T-helper 22 cell (primary cell): ENCODE results near the gene NOS1AP.
"Not testable (repeated sequence)": the region's sequence is repeated elsewhere in the genome, so short reads cannot be mapped to it uniquely, and the experiment has no call there.

ENCODE experiments used
- DNase-seq: peaks from one replicate; pipeline ENCODE4 v3.0.0-alpha.2; 2020; ENCODE audit warnings: low read depth

Gene NOS1AP

DNA sequence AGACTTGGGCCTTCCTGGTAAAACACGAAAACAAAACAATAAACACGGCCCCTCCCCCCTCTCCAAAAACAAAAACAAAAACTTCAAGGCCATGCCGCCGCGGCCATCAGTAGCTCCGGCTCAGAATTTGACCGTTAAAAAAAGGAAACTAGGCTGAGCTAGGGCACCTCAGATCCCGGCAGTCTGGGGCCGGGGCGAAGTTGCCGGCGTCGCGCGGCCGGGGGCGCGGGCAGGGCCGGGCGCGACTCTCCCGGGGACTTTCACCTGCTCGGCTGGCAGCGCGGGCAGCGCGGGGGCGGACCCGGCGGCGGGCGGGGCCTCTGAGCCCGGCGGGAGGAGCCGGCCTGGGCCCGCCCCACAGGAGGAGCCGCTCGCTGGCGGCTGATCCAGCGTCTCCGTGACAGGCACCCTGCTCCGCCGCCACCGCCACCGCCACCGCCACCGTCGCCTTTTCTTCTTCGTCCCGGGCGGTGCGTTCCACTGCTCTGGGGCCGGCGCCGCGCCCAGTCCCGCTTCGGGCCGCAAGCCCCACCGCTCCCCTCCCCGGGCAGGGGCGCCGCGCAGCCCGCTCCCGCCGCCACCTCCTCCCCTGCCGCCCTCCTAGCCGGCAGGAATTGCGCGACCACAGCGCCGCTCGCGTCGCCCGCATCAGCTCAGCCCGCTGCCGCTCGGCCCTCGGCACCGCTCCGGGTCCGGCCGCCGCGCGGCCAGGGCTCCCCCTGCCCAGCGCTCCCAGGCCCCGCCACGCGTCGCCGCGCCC is at the start of gene NOS1AP:
NOS1AP (plus strand) TSS at position 358 of the 760 bp plus-strand sequence. CDS start 487 bp downstream, outside the sequence.
- DNase-seq, result peak; percentile 52

DNA sequence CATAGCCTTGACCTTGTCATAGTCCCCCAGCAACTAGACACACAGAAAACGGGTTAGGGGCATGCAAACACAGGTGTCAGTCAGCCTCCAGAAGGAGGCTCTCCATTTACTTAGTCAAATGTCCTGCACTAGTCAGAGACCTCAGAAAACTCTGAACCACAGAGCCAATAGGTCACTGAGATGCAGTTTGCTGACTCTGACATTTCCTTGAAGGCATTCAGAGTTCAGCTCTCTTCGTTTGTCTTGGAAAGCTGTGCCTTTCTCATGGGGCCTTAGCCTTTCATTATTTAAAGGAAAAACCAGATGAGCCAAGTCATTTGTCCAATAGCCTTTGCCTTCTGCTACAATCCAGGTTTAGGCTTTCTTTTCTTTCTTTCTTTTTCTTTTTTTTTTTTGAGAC is 49.3 kb upstream of the NOS1AP start:
- no peak for DNase-seq

DNA sequence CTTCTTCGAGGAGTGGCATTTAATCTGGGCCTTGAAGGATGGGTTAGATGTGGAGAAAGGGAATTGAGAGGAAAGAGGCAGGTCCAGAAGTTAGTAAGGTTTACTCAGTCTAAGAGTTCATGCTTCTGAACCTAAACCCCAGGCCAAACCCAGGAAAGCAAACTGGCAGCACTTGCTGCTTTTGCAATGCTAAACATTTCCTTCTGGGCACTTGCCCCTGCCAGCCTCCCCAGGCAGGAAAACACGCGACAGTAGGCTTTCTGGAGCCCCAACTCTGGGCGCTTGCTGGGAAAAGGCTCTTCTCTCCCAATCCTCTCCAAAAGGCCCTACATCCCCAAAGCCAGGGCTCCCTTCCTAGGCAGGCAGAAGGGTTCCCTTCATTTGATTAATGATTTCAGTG is 48.4 kb upstream of the NOS1AP start:
- DNase-seq, result no peak

DNA sequence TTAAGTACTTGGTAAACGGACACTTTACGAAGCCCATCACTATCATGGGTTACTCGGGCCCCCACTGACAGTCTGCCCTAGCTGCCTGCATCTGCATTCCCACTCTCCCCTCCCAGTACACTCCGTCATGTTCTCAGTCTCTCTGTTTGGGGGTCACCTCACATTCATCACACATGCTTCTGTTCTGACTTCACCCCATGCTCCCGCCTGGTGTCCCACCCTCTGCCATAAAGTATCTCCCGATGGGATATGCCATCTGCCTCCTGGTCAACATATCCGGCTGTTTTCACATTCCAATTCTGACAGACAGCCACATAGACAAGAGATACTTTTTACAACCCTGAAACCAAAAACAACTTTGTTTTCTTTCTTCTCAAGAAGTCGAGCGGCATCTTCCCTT is 46.9 kb upstream of the NOS1AP start:
- DNase-seq, result no peak

DNA sequence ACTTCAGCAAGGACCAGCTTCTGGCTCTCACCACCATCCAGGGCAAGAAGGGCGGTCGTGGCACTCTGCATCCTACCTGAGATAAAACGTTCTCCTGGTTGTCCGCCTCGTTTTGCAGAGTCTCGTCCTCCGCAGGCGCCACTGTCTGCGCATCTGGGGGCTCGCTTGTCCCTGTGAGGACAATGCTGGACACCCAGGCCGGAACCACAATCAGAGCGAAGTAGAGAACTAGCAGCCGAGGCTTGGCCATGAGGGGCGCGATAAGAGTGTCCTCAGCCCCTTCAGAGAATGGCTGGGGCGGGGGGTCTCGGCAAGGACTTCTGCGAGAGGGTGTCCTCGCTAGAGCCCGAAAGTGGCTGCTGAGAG is 46.3 kb upstream of the NOS1AP start:
- DNase-seq, result no peak

DNA sequence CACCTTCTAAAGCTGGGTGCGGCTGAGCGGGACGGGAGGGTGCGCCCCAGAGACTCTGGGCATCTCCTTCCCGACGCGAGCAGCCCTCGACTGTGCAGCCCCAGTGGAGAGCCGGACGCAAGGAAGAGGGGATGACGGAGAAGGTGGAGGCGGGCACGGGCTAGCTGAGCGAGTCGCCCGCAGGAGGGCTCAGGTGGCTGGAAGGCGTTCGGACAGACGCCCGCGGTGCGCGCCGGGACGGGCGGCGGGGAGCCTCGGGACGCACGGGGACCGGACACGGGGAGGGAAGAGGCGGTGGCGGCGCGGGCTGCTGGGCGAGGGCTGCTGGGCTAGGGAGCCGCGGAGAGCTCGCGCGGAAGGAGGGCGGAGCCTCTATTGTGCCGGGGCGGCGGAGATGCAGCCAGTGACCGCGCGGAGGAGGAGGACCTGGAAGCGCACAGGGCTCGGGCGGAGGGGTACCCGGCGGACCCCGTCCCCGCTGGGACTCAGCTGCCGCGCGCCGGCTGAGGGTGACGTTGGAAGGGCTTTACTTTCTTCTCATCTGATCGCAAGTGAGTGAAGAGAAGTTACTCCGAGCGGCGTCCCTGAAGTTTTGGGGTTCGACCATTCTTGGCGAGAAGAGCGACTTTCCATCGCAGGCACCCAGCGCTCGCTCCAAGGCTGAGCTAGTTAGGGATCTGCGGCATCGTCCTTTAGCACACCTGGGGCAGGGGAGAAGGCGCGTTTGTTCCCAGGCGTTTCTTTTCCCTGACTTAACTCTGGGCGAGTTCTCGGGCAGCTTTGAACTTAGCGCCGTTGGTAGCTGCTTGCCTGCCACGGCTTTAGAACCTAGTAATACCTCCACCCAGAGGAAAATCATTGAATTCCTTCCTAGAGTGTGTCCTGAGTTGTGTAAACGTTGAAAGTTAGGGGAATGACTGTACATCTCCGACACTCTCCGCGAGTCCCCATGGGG is 45.7 kb upstream of the NOS1AP start, which contains the start of gene OLFML2B:
OLFML2B (minus strand) TSS at position 323 of the 955 bp plus-strand sequence. CDS start 439 bp downstream, outside the sequence.
- no peak for DNase-seq

DNA sequence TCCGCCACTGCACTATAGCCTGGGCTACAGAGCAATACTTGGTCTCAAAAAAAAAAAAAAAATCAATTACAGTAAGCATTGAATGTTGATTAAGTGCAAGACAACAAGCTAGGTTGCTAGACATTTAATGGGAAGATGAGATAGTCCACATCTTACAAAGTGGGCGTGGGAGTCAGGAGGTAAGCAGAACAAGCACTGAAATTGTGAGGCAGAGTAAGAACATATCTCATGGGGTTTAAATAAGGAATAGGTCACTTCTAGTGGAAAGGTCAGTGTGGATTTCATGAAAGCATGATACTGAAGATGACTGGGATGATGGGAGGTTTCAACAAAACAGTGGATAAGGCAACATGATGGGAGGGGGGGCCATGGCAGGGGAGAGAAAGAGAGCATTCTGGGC is 44.0 kb upstream of the NOS1AP start:
- no peak for DNase-seq

DNA sequence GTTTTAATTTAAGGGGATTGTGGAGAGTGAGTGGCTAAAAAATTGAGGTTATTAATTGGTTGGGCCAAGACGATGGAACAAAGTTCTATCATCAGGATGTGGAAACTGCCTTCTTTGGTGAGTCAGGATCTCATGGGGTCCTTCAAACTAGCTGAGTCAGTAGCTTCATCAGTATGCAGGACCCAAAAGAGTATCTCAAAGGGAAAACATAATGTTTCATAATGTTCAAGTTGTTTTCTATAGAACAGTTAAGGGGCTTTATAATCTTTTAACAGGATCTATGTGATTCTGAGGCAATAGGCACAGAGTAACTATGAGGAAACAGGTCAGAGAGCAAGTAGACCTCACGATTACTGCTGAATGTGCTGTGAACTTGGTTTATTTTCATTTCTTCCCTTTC is 42.6 kb upstream of the NOS1AP start:
- no peak for DNase-seq

DNA sequence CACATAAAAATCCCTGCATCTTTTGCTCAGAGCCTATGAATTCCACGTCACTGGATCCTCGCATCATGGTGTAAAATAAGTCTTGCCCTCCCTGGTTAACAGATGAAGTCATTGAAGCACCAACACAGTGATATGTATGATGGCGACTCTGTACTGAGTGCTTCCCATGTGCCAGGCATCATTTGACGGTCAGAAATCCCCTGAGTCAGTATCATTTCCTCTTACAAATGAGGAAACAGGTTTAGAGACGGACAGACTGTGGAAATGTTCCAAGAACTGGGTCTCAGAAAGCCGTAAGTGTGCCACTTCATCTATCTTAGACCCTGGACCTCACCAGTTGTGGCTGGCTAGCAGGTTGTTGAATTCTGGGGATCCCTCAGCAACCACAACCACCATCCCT is 40.8 kb upstream of the NOS1AP start:
- DNase-seq, result no peak

DNA sequence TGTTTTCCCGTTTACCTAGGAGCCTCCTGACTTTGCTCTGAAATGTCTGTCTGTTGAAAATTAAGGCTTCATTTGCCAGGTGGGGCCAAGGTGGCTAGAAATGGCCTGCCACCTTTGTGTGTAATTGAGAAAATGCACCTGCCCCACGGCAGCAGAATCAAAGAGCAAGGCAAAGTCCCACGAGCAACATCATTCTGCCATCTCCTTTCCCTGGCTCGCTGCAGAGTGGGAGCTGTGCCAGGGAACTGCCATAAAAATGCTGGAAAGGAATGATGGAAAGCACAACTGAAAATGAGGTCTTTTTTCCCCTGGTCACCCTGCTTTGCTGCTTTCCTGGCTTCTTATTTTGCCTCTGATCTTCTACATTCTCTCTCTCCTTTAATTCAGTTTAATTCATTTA is 40.3 kb upstream of the NOS1AP start:
- DNase-seq, result no peak

DNA sequence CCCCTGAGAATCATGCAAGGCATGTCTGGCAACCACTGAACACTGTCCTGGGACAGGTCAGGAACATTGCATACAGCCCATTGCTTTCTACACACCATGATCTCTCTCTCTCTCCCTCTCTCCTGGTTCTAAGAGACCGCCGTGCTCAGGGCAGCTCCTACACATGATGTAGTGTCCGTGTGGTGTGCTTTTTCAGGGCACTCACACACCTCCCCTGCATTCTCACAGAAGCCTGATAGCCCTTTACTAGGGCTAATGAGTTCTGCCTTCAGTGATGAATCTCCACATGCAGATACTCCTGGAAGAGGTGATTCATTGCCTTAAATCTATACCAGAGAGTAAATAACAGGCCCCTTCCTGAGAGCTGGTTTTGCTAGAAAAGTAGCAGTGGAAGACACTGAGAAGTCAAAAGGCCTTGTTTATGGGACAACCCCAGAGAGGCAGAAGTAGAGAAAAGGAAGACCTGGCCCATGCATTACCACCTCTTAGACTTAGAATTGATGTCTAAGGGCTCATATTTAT is 38.7 kb upstream of the NOS1AP start:
- no peak for DNase-seq

DNA sequence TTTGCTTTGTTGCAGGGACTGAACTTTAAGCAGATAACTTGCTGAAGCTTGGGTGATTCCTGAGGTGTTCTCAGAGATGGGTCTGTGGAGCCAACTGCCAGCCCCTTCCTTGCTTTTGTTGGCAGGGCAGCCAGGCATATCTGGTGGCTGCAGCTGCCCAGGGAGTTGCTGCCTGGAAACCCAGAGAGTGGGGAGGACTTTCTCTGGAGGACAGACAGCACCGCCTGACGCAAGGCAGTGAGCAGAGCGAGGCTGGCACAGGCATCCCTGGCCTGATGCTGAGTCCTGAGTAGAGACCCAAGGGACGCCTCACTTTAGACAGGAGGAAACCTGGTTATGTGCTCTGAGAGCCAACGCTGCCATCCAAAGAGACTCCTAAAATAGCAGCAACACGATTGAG is 36.1 kb upstream of the NOS1AP start:
- no peak for DNase-seq

DNA sequence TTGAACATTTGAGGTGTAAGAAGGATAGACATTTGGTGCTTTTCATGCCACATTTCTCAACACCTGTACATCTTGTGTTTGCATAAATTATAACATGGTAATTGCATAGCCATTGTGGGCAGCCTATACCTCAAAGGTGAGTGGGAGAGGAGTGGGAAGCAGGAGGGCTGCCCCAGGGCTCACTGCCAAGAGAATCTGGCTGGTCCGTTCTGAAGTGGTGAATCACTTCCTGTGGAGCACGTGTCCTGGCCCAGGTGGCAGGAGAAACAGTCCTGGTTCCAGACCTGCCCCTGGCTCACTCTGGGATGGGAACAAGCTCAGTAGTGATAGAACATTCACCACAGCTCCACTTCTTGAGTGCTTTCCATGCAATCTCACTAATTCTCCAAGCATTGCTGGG is 34.2 kb upstream of the NOS1AP start:
- no peak for DNase-seq

DNA sequence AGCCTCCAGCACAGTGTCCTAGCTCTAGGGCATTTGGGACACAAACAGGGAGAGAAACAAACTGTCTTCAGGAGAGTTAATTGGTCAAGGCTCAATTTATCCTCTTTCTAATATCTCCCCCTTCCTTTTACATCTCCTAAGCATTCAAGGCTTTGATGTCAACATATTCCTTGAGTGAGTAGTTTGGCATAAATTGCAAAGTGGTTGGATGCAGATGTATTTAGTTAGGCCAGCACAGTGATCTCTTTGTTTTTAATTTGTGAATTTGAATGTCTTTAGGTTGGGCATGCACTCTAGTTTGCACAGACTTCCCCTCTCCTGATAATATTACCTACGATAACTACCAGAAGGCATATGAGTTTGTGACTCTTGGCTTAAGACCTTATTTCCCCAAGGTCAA is 33.3 kb upstream of the NOS1AP start:
- no peak for DNase-seq

DNA sequence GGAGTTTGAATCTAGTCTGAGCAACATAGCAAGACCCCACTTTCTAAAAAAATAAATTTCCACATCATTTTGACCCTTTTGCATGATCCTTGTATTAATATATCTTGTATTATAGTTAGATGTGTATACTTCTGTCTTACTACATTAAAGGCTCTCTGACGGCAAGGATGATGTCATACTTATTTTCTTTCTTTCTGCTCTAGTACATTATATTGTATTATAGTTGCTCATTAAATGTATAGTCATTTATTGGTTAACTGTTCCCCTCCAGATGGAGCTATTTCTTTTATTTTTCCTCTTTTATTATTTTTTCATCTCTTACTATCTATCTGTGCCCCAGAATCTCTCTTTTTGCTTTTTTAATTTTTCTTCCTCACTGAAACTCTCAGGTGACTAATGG is 30.9 kb upstream of the NOS1AP start:
- DNase-seq, result no peak

DNA sequence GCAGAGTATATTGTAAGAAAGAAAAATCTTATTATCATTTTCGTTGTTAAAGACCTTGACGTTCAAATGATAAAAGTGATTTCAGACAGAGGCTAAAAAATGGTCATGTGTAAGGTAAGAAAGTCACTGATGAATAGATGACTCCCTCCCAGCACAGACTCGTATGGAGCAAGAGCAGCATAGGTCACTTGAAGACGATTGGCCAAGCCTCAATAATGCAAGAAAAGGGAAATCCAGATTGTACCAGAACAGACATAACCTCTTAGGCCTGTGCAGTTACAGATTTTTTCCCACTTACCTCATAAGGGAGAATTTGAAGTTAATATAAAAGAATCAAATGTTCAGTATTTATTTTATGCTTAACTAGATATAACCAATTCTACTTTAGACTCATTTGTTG is 29.5 kb upstream of the NOS1AP start:
- DNase-seq, result no peak

DNA sequence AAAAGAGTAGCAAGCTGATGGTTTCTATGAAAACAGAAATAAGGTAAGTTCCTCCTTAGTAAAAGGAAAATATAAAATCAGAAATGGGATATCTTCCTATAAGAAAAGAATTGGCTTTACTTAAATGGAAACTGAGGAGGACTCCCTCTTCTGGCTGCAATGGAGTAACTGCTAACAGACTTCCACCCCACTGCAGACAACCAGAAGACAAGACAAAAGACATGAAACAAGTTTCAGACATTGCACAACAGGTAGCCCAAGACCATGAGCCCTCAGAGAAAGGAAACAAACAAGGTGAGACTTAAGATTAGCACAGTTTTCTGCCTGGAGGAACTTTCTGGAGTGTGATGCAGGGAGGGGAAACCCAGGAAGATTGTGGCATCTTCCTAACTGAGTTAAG is 28.8 kb upstream of the NOS1AP start:
- no peak for DNase-seq

DNA sequence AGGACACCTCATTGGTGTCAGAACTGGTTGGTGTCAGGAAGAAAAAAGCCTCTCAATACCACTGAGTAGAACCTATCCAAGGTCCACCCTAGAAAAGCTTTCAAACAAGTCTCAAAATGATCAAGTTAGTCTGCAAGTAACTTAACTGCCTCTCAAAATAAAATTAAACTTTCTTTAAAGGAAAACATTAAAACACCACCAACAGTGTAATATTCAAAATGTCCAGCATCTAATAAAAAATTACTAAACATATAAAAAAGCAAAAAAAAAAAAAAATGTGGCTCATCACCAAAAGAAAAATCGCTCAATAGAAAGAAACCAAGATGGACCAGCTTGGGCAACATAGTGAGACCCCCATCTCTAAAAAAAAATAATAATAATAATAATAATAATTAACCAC is 27.1 kb upstream of the NOS1AP start:
- DNase-seq, result no peak

DNA sequence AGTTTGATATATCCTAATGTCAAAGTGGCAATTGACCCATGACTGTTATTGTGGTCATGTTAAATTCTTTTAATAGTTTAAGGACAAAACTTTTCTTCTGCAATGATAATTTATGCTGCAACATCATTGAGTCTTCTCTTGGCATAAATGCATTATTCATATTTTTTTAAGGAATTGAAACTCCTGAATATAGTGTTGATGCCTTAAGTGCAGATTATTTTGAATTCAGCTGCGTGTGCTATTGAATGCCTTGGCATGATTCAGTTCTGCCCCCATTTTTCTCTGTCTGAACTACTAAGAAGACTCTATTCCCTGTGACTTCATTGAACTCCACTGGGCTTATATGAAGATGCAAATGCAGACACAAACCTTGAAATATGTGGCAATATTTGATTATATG is 22.6 kb upstream of the NOS1AP start:
- no peak for DNase-seq

DNA sequence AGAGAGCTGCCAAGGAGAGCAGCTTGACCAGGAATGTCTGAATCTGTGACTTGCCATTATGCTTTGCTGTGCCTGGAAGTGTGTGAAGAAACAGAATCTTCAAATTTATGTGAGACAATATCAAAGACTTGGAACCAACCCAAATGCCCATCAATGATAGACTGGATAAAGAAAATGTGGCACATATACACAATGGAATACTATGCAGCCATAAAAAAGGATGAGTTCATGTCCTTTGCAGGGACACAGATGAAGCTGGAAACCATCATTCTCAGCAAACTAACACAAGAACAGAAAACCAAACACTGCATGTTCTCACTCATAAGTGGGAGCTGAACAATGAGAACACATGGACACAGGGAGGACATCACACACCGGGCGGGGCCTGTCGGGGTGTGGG is 15.5 kb upstream of the NOS1AP start:
- not testable (repeated sequence) for DNase-seq

DNA sequence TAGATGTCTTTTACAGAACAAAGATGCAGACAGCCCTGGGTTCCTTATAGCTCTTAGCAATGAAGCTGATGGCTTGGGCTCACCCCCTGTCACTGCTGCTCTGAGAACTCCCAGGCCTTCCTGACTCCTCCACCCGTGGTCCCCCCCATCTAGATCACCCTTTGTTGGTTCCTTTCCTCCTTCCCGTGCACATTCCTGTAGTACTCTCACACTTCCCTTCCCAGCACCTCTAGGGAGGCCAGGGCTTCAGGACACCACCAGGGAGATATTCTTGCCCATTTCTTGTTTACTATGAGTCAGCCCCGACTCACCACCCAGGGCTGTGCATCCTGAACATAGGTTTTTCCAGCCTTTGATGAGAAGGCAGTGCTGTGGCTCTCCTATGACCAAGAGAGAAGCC is 14.4 kb upstream of the NOS1AP start:
- no peak for DNase-seq

DNA sequence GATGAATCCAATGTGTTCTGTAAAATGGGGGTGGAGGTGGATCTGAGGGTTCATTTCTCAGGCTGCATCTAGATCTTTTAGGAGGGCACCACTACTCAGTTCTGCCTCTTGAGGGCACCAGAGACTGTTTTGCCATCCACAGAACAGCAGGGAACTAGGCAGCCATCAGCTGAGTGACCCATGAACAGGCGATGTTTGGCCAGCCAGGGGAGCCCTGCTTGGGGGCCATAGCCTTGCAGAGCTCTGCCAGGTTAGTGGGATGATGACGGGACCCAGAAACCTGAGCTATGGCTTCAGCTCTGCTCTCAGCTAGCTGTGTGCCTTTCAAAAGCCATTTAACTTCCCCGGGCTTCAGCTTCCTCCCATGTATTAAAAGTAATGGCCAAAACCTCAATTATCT is 13.4 kb upstream of the NOS1AP start:
- no peak for DNase-seq

DNA sequence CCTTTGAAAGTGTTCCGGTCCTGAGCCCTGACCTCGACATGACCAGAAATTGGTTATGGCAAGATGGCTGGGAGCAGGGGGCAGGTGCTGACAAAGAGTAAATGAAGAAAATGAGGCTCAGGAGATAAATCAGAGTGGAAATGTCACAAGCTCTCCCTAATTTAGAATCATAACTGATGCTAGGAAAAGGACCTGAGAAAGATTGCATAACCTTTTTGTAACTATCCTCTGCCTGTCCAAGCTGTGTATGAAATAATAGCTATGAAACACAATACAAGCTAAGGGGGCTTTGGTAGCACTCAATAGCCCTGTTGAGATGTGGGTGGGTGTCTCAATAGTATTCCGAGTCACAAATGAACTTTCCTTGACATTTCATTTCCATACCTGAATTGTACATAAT is 12.9 kb upstream of the NOS1AP start:
- no peak for DNase-seq
